CD4-positive, alpha-beta T cell treated with Interleukin-1 beta for 1 hour (primary cell): ENCODE results near the gene MEI1.

Experiments used
- DNase-seq, 2 donors: peaks; one replicate each; pipeline ENCODE4 v3.0.0-alpha.2; 2020 to 2022

MEI1 gene

GRCh38 chr22:41845380-41846267 lies 146.3 kb downstream of the MEI1 start:
- DNase-seq, result no peak

DNA sequence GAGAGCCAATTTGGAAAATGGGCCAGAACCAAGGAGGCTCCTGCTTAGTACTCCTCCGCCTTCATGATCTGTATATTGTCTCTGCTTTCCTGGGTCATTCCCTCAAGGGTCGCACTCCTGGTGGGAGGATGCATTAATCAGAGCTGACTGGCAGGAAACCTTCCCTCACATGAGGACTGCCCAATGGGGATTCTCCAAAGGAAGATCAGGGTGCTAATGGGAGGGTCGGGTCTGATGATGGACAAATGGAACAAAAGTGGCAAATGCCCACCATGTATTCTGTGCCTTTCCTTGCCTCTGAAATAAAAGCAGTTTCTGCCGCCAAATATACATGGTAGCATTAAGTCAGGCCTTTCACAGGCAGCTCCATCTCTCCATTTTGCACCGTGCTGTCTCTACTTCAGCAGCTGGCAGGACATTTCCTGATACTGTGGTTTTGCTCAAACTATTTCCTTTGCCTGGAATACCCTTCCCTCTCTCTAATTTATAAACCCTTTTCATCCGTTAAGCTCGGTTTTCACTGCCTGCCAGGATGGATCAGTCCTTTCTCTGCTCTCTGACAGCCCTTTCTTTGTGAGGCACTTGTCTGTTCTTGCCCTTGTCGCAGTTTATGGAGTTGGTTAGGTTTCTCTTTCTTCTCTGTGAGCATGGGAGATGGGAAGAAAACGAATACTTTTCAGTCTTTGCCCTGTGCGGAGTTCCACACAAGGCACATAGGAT lies 147.1 kb downstream of the MEI1 start:
- DNase-seq, result no peak

- DNase-seq, result no peak
These were observed 148.0 kb downstream of the MEI1 start for GRCh38 chr22:41847300-41847699.

- peak in 1 of 2 donors; percentile 64 for DNase-seq
These were observed 149.2 kb downstream of the MEI1 start for GRCh38 chr22:41848468-41848867.
